Skeletal muscle tissue (tissue), 4 donors: Measurements from ENCODE around the gene ADAM12. TPM values are rescaled to one million over a fixed set of nuclear protein-coding genes. Genes with fewer than 3 reads are reported as not detected.

ENCODE experiments used
- H3K27ac ChIP-seq: one replicate; pipeline ENCODE4 v1.7.0; 2013; ENCODE audit warnings: mild to moderate bottlenecking, low read depth, low read length, inconsistent platforms
- H3K27me3 ChIP-seq, 3 donors: one replicate each; pipeline ENCODE4 v1.7.0; 2013; ENCODE audit warnings: low read length in 3 of 3; ENCODE audit not compliant: control insufficient read depth in 3 of 3, insufficient read depth in 3 of 3
- H3K36me3 ChIP-seq, 3 donors: one replicate each; pipeline ENCODE4 v1.7.0; 2013; ENCODE audit warnings: low read length in 3 of 3; ENCODE audit not compliant: control insufficient read depth in 3 of 3, insufficient read depth in 3 of 3
- H3K4me1 ChIP-seq, 3 donors: one replicate each; pipeline ENCODE4 v1.7.0; 2013; ENCODE audit warnings: low read length in 3 of 3, mild to moderate bottlenecking in 3 of 3; ENCODE audit not compliant: control insufficient read depth in 3 of 3, insufficient read depth in 3 of 3
- H3K4me3 ChIP-seq, 3 donors: one replicate each; pipeline ENCODE4 v1.7.0; 2013; ENCODE audit warnings: low read length in 3 of 3
- H3K9ac ChIP-seq, 3 donors: one replicate each; pipeline ENCODE4 v1.7.0; 2013; ENCODE audit warnings: low read length in 3 of 3, mild to moderate bottlenecking in 3 of 3, moderate library complexity in 2 of 3, low read depth in 1 of 3
- H3K9me3 ChIP-seq, 3 donors: one replicate each; pipeline ENCODE4 v1.7.0; 2013; ENCODE audit warnings: low read length in 3 of 3; ENCODE audit not compliant: control insufficient read depth in 3 of 3
- total RNA-seq: library from RNA; depleted of rRNA; stranded (reverse); fragments of >200 nt; gene quantifications from one replicate; pipeline ENCODE4 v1.2.3, GENCODE V29; 2014
- donor health status: Osteomylitis.

ADAM12 gene
- total RNA-seq, 1 donor from 2014 or later = 13.0 TPM

- H3K27me3 ChIP-seq = no peaks in the 10 kb centered on the region
- H3K4me1 ChIP-seq = no peaks in the 10 kb centered on the region
- H3K9ac ChIP-seq = no peak overlapping the region
- no peaks in the 10 kb centered on the region for H3K9me3 ChIP-seq
- no peak overlapping the region for H3K27ac ChIP-seq
- H3K4me3 ChIP-seq = no peak overlapping the region
- H3K36me3 ChIP-seq = no peaks in the 10 kb centered on the region
These were observed 57.2 kb downstream of the ADAM12 start for GRCh38 chr10:126331101-126331500.

- H3K4me3 ChIP-seq = no peak overlapping the region
- no peaks in the 10 kb centered on the region for H3K9me3 ChIP-seq
- H3K36me3 ChIP-seq = no peaks in the 10 kb centered on the region
- H3K4me1 ChIP-seq = no peaks in the 10 kb centered on the region
- no peak overlapping the region for H3K9ac ChIP-seq
- H3K27me3 ChIP-seq = no peaks in the 10 kb centered on the region
- no peak overlapping the region for H3K27ac ChIP-seq
These were observed 63.5 kb downstream of the ADAM12 start for GRCh38 chr10:126324826-126325225.

- Histone ChIP-seq H3K27ac (no peak overlapping the region), H3K36me3 (no peaks in the 10 kb centered on the region), H3K9me3 (no peaks in the 10 kb centered on the region), H3K27me3 (peaks cover 0 to 2% (median 0%) of the 10 kb centered on the region in 3 donors), H3K9ac (no peak overlapping the region), H3K4me3 (no peak overlapping the region), H3K4me1 (no peaks in the 10 kb centered on the region)
These were observed 66.8 kb downstream of the ADAM12 start for GRCh38 chr10:126321440-126321839.

GRCh38 chr10:126317751-126318150, 70.5 kb downstream of the ADAM12 start:
- peaks cover 0 to 2% (median 2%) of the 10 kb centered on the region in 3 donors for H3K27me3 ChIP-seq
- no peaks in the 10 kb centered on the region for H3K9me3 ChIP-seq
- no peak overlapping the region for H3K27ac ChIP-seq
- H3K4me1 ChIP-seq = no peaks in the 10 kb centered on the region
- no peaks in the 10 kb centered on the region for H3K36me3 ChIP-seq
- H3K9ac ChIP-seq = no peak overlapping the region
- H3K4me3 ChIP-seq = no peak overlapping the region

GRCh38 chr10:126315494-126316177, 72.6 kb downstream of the ADAM12 start:
- H3K27ac ChIP-seq = peak overlapping the region; percentile 17
- H3K4me1 ChIP-seq = no peaks in the 10 kb centered on the region
- no peaks in the 10 kb centered on the region for H3K9me3 ChIP-seq
- peaks cover 0 to 2% (median 2%) of the 10 kb centered on the region in 3 donors for H3K27me3 ChIP-seq
- no peak overlapping the region for H3K9ac ChIP-seq
- H3K36me3 ChIP-seq = no peaks in the 10 kb centered on the region
- H3K4me3 ChIP-seq = peak overlapping the region in 1 of 3 donors; percentile 7

GRCh38 chr10:126314863-126315493, 73.3 kb downstream of the ADAM12 start:
- Histone ChIP-seq H3K36me3 (no peaks in the 10 kb centered on the region), H3K27me3 (peaks cover 0 to 2% (median 2%) of the 10 kb centered on the region in 3 donors), H3K9ac (no peak overlapping the region), H3K4me3 (no peak overlapping the region), H3K9me3 (no peaks in the 10 kb centered on the region), H3K4me1 (no peaks in the 10 kb centered on the region), H3K27ac (peak overlapping the region; percentile 17)

- no peak overlapping the region for H3K4me3 ChIP-seq
- no peaks in the 10 kb centered on the region for H3K9me3 ChIP-seq
- peaks cover 0 to 2% (median 0%) of the 10 kb centered on the region in 3 donors for H3K27me3 ChIP-seq
- H3K4me1 ChIP-seq = no peaks in the 10 kb centered on the region
- no peaks in the 10 kb centered on the region for H3K36me3 ChIP-seq
- no peak overlapping the region for H3K9ac ChIP-seq
- no peak overlapping the region for H3K27ac ChIP-seq
These were observed 76.1 kb downstream of the ADAM12 start for GRCh38 chr10:126312167-126312566.

- Histone ChIP-seq H3K27me3 (no peaks in the 10 kb centered on the region), H3K4me1 (no peaks in the 10 kb centered on the region), H3K9ac (no peak overlapping the region), H3K36me3 (no peaks in the 10 kb centered on the region), H3K4me3 (no peak overlapping the region), H3K9me3 (peaks cover 0 to 2% (median 0%) of the 10 kb centered on the region in 3 donors), H3K27ac (no peak overlapping the region)
These were observed 78.9 kb downstream of the ADAM12 start for GRCh38 chr10:126309228-126309883.

- Histone ChIP-seq H3K27ac (no peak overlapping the region), H3K27me3 (no peaks in the 10 kb centered on the region)
These were observed 85.2 kb downstream of the ADAM12 start for GRCh38 chr10:126302826-126303665.

More at GRCh38 chr10:126302826-126303665, 85.2 kb downstream of the ADAM12 start:
- H3K36me3 ChIP-seq = no peaks in the 10 kb centered on the region
- H3K4me1 ChIP-seq = no peaks in the 10 kb centered on the region
- no peak overlapping the region for H3K4me3 ChIP-seq
- peaks cover 0 to 4% (median 0%) of the 10 kb centered on the region in 3 donors for H3K9me3 ChIP-seq
- H3K9ac ChIP-seq = no peak overlapping the region
